HT1080 (cell line): Measurements from ENCODE around the gene TBC1D1. TPM values are rescaled to one million over a fixed set of nuclear protein-coding genes. Genes with fewer than 3 reads are reported as not detected.
"Not testable (repeated sequence)": the region's sequence is repeated elsewhere in the genome, so short reads cannot be mapped to it uniquely, and the experiment has no call there.

ENCODE experiments used
- DNase-seq: peaks from one replicate; pipeline ENCODE4 v3.0.0-alpha.2; 2015; ENCODE audit warnings: low read depth
- total RNA-seq: library from RNA; depleted of rRNA; stranded (reverse); fragments of >200 nt; shearing (Covaris generic); gene quantifications from 2 replicates; pipeline ENCODE4 v1.2.3, GENCODE V29; 2014

TBC1D1 gene
- total RNA-seq, 1 experiment from 2014 or later = 129 TPM

- no peak for DNase-seq
These were observed 74.0 kb downstream of the TBC1D1 start for GRCh38 chr4:37964734-37965457.

GRCh38 chr4:37966044-37966443 is 75.2 kb downstream of the TBC1D1 start:
- DNase-seq = no peak

DNA sequence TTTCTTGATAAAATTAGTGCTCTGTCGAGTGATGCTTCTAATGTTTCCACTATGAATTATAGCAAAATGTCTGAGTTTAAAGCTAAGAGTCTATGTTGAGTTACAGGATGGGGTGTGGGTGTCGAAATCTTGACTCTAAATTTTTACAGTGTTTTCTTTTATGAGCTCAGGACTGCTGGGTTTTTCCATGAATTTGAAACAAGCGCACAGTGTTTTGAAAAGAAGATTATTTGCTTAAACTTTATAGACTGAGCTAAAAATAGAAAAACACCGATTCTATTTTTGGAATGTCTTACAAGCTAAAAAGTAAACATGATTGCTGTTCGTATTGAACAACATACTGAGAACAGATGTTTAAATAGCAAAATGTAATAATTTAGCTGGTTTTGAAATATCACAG is 76.9 kb downstream of the TBC1D1 start:
- DNase-seq = no peak

DNA sequence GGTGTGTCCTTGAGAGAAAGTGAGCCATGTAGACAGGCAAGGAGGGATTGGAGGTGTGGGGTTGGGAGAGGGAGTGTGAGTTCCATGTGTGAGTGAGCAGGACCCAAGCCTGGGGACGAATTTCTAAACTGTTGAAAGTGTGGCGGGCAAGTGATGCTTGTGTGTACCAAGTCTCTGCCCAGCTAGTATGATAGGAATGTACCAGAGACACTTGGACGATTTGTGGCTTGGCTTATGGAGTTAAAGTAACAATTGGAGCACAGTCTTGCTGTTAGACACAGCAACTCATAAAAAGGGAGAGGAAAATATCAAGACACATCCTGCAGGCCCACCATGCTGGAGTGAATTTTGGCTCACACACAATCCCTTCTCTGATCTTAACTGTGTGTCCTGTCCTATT is 77.9 kb downstream of the TBC1D1 start:
- no peak for DNase-seq

DNA sequence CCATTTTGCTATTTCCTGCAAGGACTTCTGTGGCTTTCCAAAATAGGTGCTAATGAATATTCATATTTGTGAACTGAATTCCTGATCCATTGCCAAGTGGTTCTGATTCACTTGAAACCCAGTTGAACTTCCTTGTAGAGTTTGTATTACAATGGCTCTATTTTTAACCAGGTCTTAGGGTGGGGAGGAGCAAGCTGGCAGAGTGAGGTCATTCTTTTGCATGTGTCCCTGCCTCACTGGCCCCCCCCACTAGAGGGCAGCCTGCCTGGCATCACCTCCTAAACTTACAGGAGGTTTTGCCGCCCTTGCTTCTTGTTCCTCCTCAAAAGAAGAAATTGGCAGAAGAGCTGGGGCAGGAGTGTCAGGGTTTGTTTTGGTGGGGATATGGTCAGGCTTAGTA is 79.8 kb downstream of the TBC1D1 start:
- peak; percentile 83 for DNase-seq

DNA sequence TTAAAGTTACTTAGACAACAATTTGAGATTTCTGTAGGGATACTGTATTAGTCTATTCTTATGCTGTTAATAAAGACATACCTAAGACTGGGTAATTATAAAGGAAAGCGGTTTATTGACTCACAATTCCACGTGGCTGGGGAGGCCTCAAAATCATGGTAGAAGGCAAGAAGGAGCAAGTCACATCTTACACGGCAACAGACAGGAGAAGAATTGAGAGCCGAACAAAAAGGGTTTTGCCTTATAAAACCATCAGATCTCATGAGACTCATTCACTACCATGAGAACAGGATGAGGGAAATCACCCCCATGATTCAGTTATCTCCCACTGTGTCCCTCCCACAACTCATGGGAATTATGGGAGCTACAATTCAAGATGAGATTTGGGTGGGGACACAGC is 80.3 kb downstream of the TBC1D1 start:
- no peak for DNase-seq

DNA sequence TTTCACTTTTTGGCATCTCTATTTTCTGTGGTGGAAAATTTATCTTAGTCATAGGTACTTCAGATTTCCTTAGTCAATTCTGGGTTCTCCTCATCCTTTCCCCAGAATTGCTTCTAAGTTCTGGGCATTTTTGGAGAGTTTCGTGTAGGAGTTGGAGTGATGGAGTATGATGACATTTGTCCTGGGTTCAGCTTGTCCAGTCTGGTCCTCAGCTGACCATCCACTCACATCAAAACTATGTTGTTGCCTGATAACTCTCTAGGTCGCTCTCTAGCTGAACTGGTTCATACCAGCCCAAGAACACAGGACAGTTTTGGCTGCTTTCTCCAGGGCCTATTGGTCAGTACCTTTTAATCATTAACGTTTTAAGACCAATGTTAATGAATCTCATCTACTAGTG is 82.6 kb downstream of the TBC1D1 start:
- no peak for DNase-seq

DNA sequence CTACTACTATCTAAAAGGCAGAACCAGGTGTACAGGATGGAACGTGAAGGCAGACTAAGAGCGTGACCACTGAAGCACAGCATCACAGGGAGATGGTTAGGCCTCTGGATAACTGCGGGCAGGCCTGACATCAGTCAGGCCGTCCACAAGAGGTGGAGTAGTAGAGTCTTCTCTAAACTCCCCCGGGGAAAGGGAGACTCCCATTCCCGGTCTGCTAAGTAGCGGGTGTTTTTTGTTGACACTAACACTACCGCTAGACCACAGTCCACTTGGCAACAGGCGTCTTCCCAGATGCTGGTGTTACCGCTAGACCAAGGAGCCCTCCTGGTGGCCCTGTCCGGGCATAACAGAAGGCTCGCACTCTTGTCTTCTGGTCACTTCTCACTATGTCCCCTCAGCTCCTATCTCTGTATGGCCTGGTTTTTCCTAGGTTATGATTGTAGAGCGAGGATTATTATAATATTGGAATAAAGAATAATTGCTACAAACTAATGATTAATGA is 84.5 kb downstream of the TBC1D1 start:
- not testable (repeated sequence) for DNase-seq

GRCh38 chr4:37976507-37976906 is 85.6 kb downstream of the TBC1D1 start:
- no peak for DNase-seq

DNA sequence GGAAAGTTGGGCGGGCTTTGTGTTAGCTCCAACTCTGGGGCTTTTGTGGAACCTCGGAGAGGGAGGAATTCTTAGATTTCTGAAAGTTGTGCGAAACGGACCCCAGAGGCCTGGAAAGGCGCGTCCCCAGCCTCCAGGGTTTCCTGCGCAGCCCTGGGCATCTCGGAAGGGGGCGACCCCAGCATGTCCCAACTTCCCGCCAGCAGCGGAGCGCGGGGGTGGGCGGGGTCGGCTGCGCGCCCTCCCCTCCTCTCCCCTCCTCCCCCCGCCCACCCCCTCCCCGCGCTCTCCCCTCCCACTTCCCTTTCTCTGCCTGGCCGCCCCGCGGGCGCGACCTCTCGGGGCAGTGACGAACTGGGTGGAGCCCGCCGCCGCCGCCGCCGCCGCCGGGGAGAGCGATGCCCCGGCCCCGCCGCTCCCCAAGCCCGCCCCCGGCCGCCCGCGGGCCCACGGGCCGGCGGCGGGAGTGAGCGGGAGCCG is 86.1 kb downstream of the TBC1D1 start:
- peak; percentile 56 for DNase-seq

DNA sequence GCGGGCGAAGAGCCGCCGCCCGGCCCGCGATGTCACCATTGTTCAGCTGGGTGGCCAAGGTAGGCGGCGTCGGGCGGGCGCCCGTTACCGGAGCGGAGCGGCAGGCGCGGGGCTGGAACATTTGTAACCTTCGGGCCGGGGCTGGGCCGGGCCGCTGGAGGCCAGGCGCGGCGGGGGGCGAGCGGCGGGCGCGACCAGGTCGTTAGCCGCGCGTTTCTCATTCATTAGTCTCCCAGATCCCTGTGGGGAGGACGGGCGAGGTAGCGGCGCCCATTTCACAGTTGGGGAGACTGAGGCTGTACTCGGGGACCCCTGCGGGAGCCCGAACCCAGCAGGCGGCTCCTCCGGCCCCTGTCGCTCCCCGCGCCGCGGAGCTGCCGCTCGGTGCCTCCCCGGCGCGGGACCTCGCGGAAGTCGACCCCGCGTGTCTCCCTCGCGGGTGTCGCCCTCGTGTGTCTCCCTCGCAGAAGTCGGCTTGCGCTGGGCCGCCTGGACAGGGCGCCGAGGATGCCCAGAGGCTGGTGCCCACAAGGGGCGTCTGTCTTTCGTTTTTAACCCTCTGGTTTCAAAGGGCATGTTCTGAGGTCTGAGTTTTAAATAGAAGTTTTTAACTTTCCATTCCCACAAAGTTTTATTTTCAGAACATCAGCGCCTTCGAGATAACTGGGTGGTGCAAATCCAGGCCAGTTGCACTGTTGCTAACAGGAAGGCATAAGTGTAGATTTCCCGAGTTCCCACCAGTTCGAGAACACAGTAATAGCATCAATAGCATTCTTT is 86.8 kb downstream of the TBC1D1 start:
- DNase-seq = peak; percentile 71

GRCh38 chr4:37978248-37978924 is 87.5 kb downstream of the TBC1D1 start:
- DNase-seq = peak; percentile 41

DNA sequence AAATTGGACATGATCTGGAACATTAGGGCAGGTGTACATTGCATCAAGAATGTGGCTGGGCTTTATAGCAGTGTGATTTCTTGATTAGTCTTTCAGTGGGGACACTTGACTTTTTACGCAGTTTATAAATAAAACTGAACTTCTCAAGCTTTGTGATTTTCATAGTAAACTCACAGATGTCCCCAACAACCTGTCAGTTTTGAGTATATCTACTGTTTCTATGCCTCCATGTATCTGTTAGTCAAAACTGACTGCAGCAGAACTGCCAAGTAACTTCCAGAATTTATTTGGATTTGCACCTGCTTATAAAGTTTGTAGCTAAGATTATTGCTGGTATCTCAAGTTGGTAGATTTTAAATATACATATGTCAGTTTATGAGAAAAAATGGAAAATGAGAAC is 89.4 kb downstream of the TBC1D1 start:
- no peak for DNase-seq

DNA sequence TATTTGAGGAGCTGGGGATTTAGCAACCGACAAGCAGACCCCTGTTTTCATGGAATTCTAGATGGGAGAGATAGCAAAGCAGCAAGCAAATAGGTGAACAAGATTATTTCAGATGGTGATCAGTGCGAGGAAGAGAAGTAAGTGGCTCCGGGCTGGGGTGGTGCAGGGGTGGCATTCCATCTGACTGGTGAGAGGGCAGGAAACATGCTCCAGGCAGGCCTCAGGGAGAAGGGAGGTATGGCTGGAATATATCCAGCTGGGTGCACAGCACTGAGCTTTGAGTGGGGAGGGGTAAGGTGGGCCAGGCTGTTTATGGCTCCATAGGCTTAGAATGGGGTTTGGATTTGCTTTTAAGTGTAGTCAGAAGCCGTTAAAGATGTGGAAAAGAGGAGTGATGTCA is 90.5 kb downstream of the TBC1D1 start:
- no peak for DNase-seq

DNA sequence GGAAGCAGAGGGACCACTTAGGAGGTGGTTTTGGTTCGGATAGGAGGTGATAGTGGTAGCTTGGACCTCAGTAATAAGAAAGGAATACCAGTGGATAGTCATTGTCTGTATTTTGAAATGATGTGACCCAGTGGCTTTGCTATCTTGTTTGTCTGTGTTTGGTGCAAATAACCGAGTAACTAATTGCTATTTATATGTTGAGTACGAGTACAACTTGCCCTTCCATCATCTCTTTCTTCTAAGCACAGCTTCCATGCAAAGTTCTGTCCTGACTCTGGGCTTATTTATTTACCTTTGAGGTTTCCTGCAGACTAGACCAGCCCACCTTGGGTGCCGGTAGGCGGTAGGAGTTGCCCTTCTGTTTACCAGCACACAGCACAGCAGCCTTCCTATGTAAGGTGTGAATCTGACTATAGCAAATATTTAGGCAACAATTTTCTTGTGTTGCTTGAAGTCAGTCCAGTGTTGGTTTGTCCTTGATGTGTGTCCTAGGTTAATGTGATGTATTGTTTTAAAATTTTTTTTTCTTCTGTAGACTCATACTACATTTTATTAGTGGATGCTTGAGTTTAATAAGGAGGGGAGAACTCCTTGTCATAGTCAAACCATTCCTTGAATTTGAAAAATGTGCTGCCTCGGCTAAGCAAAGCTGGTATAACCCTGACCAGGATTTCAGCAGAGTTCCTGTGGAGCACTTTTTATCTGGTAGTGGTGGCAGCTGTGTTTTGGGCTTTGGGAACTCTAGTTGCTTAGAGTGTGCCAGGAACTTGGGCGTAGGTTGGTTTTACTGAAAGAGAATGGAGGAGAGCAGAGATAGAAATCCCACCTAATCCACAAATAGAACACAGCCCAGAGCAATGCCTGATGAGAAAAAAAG is 91.2 kb downstream of the TBC1D1 start:
- no peak for DNase-seq

- DNase-seq = no peak
These were observed 91.9 kb downstream of the TBC1D1 start for GRCh38 chr4:37982736-37983135.

DNA sequence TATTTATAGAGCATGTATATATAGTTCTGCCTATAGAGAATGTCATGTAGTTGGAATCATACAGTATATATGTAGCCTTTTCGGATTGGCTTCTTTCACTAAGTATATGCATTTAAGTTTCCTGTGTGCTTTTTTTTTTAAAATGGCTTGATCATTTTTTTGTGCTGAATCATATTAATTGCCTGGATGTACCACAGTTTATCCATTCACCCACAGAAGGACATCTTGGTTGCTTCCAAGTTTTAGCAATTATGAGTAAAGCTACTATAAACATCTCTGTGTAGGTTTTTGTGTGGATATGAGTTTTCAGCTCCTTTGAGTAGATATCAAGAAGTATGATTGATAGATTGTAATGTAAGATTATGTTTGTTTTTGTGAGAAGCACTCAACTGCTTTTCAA is 93.1 kb downstream of the TBC1D1 start:
- peak; percentile 48 for DNase-seq

- no peak for DNase-seq
These were observed 94.9 kb downstream of the TBC1D1 start for GRCh38 chr4:37985730-37986275.

DNA sequence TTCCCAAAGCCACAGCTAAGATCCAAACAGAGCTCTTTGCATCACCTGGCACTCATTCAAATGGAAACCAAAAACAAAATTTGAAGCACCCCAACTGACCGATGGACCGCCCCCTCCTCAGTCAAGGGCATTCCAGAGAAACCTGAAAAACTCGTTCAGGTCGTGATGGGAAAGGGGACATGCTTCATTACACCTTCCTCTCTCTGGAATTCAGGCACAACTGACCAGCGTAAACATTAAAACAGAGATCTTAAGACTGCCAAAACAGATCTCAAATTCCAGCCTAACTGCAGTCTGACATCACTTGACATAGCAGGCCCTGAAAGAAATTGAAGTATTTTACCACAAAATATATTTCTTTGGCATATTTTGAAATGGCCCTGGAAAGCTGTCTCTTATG is 97.8 kb downstream of the TBC1D1 start:
- no peak for DNase-seq

DNA sequence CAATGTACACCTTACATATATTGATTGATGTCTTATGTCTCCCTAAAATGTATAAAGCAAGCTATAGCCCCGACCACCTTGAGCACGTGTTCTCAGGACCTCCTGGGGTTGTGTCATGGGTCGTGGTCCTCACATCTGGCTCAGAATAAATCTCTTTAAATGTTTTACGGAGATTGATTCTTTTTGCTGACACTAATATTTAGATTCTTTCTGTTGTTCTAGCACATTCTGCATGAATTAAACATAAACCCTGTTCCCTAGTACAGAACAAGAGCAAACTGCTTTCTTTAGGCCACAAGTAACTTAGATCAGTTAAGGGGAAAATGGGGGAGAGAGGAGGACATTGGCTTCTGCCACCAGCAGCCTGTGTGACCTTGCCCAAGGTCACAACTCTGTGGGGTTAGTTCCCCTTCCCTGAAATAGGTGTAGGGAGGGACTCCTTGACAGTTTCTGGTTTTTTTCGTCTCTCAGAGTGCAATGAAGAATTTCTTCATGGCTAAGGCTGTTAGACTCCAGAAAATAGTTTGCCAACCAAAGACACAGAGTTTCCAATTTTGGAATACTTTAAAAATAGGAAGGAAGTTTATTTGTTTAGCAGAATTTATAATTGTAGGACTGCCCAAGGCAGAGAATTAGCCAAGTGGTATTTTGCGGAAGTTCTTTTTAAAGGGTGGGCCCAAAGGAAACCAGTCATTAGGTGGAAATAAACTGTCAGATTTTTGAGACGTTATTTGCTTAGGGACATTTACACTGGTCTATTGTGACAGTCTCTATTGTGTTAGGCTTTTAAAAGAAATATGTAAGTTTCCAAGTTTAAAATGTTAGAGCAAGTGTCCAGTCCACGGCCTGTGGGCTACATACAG is 98.7 kb downstream of the TBC1D1 start:
- no peak for DNase-seq
